IMR-90 (cell line): ENCODE data around the gene ASPRV1. TPM values are rescaled to one million over a fixed set of nuclear protein-coding genes. Genes with fewer than 3 reads are reported as not detected.
A peak's percentile ranks its signal among the peaks of the same experiment; 100 is the strongest.

Experiments
- ATAC-seq: fragments of 200-7000 bp; cut with Tn5 transposase; 2 replicates; pipeline ENCODE4 v1.9.1; 2020; ENCODE audit warnings: low read depth, mild to moderate bottlenecking, moderate library complexity
- BruUV-seq: library from RNA; stranded (reverse); fragments of 400-500 nt; replicated peaks from 2 replicates; lab custom pipeline; 2021; lab: Mats Ljungman, UMichigan
- CTCF ChIA-PET: fragments of 300-600 bp; formaldehyde crosslinking; extraction: SDS; loops from one replicate; lab custom pipeline; 2021; ENCODE audit warnings: antibody characterized with exemption; lab: Yijun Ruan, JAX
- POLR2A ChIA-PET: fragments of 300-600 bp; sonication (Branson Sonifier 250); formaldehyde crosslinking; loops from one replicate; lab custom pipeline; 2022; ENCODE audit warnings: antibody characterized with exemption; ENCODE audit not compliant: unreplicated experiment; lab: Charles Lee
- DNase-seq: peaks from one replicate; pipeline ENCODE4 v3.0.0; 2013
- H2AFZ ChIP-seq: replicated peaks from 2 replicates; pipeline ENCODE3; 2013; ENCODE audit warnings: low read length, mild to moderate bottlenecking; ENCODE audit not compliant: poor library complexity
- H2AK5ac ChIP-seq: 2 replicates; pipeline ENCODE4 v1.6.1; 2013; ENCODE audit warnings: low read depth, low read length, inconsistent platforms
- H2AK9ac ChIP-seq: replicated peaks from 2 replicates; pipeline ENCODE3; 2013; ENCODE audit warnings: mild to moderate bottlenecking, low read depth, low read length, moderate library complexity; ENCODE audit not compliant: poor library complexity
- H2BK120ac ChIP-seq: 2 replicates; pipeline ENCODE4 v1.6.1; 2013; ENCODE audit warnings: low read depth, low read length, inconsistent platforms
- H2BK15ac ChIP-seq: 3 replicates; pipeline ENCODE4 v1.6.1; 2013; ENCODE audit warnings: low read depth, low read length, inconsistent platforms
- H2BK20ac ChIP-seq: 2 replicates; pipeline ENCODE4 v1.6.1; 2013; ENCODE audit warnings: low read depth, mild to moderate bottlenecking, inconsistent platforms, low read length, moderate library complexity
- H2BK5ac ChIP-seq: 2 replicates; pipeline ENCODE4 v1.6.1; 2013; ENCODE audit warnings: mild to moderate bottlenecking, low read depth, low read length, inconsistent platforms; ENCODE audit not compliant: poor library complexity, severe bottlenecking
- H3K14ac ChIP-seq: replicated peaks from 2 replicates; pipeline ENCODE4 v1.6.1; 2013; ENCODE audit warnings: low read depth, low read length, inconsistent platforms
- H3K18ac ChIP-seq: 2 replicates; pipeline ENCODE4 v1.6.1; 2013; ENCODE audit warnings: low read depth, low read length, control low read depth
- H3K23ac ChIP-seq: 2 replicates; pipeline ENCODE4 v1.6.1; 2013; ENCODE audit warnings: low read depth, low read length, inconsistent platforms
- H3K27ac ChIP-seq: 2 replicates; pipeline ENCODE4 v1.5.1; 2013; ENCODE audit warnings: mild to moderate bottlenecking, control low read depth, low read length; ENCODE audit not compliant: insufficient read depth
- H3K27me3 ChIP-seq: 2 replicates; pipeline ENCODE4 v1.6.1; 2013; ENCODE audit warnings: low read length; ENCODE audit not compliant: control insufficient read depth, insufficient read depth
- H3K36me3 ChIP-seq: 2 replicates; pipeline ENCODE4 v1.6.1; 2013; ENCODE audit warnings: low read length, mixed read lengths; ENCODE audit not compliant: control insufficient read depth, insufficient read depth
- H3K4ac ChIP-seq: 2 replicates; pipeline ENCODE4 v1.6.1; 2013; ENCODE audit warnings: low read depth, low read length, inconsistent platforms
- H3K4me1 ChIP-seq: 2 replicates; pipeline ENCODE4 v1.6.1; 2013; ENCODE audit warnings: low read length, mixed read lengths; ENCODE audit not compliant: control insufficient read depth, insufficient read depth
- H3K4me2 ChIP-seq: 2 replicates; pipeline ENCODE4 v1.6.1; 2013; ENCODE audit warnings: low read depth, mild to moderate bottlenecking, control low read depth, low read length, moderate library complexity
- H3K4me3 ChIP-seq: 2 replicates; pipeline ENCODE4 v1.5.1; 2013; ENCODE audit warnings: low read depth, mild to moderate bottlenecking, control low read depth, low read length, moderate library complexity; ENCODE audit not compliant: insufficient read depth
- H3K56ac ChIP-seq: 2 replicates; pipeline ENCODE4 v1.6.1; 2013; ENCODE audit warnings: low read length, inconsistent platforms; ENCODE audit not compliant: insufficient read depth; ENCODE audit errors: extremely low read depth
- H3K79me1 ChIP-seq, 2 experiments: 2 replicates each; pipeline ENCODE4 v1.6.1; 2013; ENCODE audit warnings: low read length in 2 of 2, inconsistent platforms in 1 of 2, low read depth in 1 of 2
- H3K9ac ChIP-seq: 2 replicates; pipeline ENCODE4 v1.6.1; 2013; ENCODE audit warnings: low read depth, low read length, control low read depth
- H3K9me1 ChIP-seq: 2 replicates; pipeline ENCODE4 v1.6.1; 2013; ENCODE audit warnings: low read length, inconsistent platforms; ENCODE audit not compliant: insufficient read depth
- H3K9me3 ChIP-seq: 2 replicates; pipeline ENCODE4 v1.6.1; 2013; ENCODE audit warnings: low read length; ENCODE audit not compliant: control insufficient read depth, insufficient read depth
- H4K20me1 ChIP-seq: 2 replicates; pipeline ENCODE4 v1.6.1; 2013; ENCODE audit warnings: low read length, inconsistent platforms; ENCODE audit not compliant: insufficient read depth
- H4K5ac ChIP-seq: 2 replicates; pipeline ENCODE4 v1.6.1; 2013; ENCODE audit warnings: mild to moderate bottlenecking, low read depth, low read length, control low read depth
- H4K8ac ChIP-seq, 2 experiments: 2 replicates each; pipeline ENCODE4 v1.6.1; 2013; ENCODE audit warnings: low read depth in 2 of 2, low read length in 2 of 2, control low read depth in 1 of 2, inconsistent platforms in 1 of 2
- H4K91ac ChIP-seq: 2 replicates; pipeline ENCODE4 v1.6.1; 2013; ENCODE audit warnings: low read depth, low read length, inconsistent platforms; ENCODE audit not compliant: insufficient read depth
- BHLHE40 ChIP-seq: fragments of 150-350 bp; IDR thresholded peaks from 2 replicates; pipeline ENCODE4 v1.6.1; 2016; ENCODE audit warnings: mild to moderate bottlenecking, low read depth, low read length
- CEBPB ChIP-seq: IDR thresholded peaks from 2 replicates; pipeline ENCODE4 v1.6.1; 2012; ENCODE audit warnings: low read depth, low read length, improper control_type of control experiment
- CHD1 ChIP-seq: IDR thresholded peaks from 2 replicates; pipeline ENCODE4 v1.6.1; 2012; ENCODE audit warnings: low read depth, low read length, improper control_type of control experiment
- CTCF ChIP-seq: conservative IDR thresholded peaks from 2 replicates; pipeline ENCODE4 v1.5.1; 2012; ENCODE audit warnings: mild to moderate bottlenecking, low read depth, low read length, improper control_type of control experiment
- MAFK ChIP-seq: IDR thresholded peaks from 2 replicates; pipeline ENCODE4 v1.6.1; 2012; ENCODE audit warnings: low read depth, low read length, improper control_type of control experiment
- MAZ ChIP-seq: IDR thresholded peaks from 2 replicates; pipeline ENCODE4 v1.6.1; 2012; ENCODE audit warnings: low read depth, mild to moderate bottlenecking, low read length, improper control_type of control experiment, moderate library complexity, borderline replicate concordance
- MXI1 ChIP-seq: IDR thresholded peaks from 2 replicates; pipeline ENCODE4 v1.6.1; 2012; ENCODE audit warnings: low read depth, mild to moderate bottlenecking, low read length, moderate library complexity, borderline replicate concordance
- NFE2L2 ChIP-seq: fragments of 150-350 bp; IDR thresholded peaks from 2 replicates; pipeline ENCODE4 v1.6.1; 2016; ENCODE audit warnings: low read depth, mild to moderate bottlenecking, low read length
- POLR2A ChIP-seq: IDR thresholded peaks from 2 replicates; pipeline ENCODE4 v1.6.1; 2012; ENCODE audit warnings: mild to moderate bottlenecking, low read depth, low read length
- RAD21 ChIP-seq: IDR thresholded peaks from 2 replicates; pipeline ENCODE4 v1.6.1; 2012; ENCODE audit warnings: low read length, improper control_type of control experiment
- RCOR1 ChIP-seq: IDR thresholded peaks from 2 replicates; pipeline ENCODE4 v1.6.1; 2012; ENCODE audit warnings: mild to moderate bottlenecking, low read length, improper control_type of control experiment; ENCODE audit not compliant: insufficient replicate concordance
- RFX5 ChIP-seq: IDR thresholded peaks from 2 replicates; pipeline ENCODE4 v1.8.0; 2012; ENCODE audit warnings: low read depth, mild to moderate bottlenecking, low read length, moderate library complexity
- SMC3 ChIP-seq: fragments of 150-350 bp; IDR thresholded peaks from 2 replicates; pipeline ENCODE4 v1.6.1; 2016; ENCODE audit warnings: low read depth, mild to moderate bottlenecking, antibody characterized with exemption, low read length, moderate library complexity
- USF2 ChIP-seq: fragments of 150-350 bp; IDR thresholded peaks from 2 replicates; pipeline ENCODE4 v1.6.1; 2017; ENCODE audit warnings: mild to moderate bottlenecking, antibody characterized with exemption, low read length, low read depth
- WGBS, 2 experiments: methylation state at CpG; one replicate each; pipeline versions ENCODE4 v1.1.5 to v1.1.7; 2013; ENCODE audit warnings: missing lambda C conversion rate in 2 of 2; ENCODE audit not compliant: insufficient read length in 1 of 2; ENCODE audit errors: extremely low coverage in 2 of 2; 5-methylcytosine and 5-hydroxymethylcytosine counted together
- dilution Hi-C: fragments of 300-500 bp; cut with HindIII; formaldehyde crosslinking; loops from one replicate; pipeline ENCODE4 v1.14.3; 2018; ENCODE audit warnings: low sequenced_read_pairs; ENCODE audit not compliant: unreplicated experiment
- in situ Hi-C: fragments of 300-500 bp; cut with MboI; formaldehyde crosslinking; loops from 3 replicates; pipeline ENCODE4 v1.14.3; 2019; ENCODE audit warnings: low sequenced_read_pairs, inconsistent platforms, mixed read lengths
- intact Hi-C: fragments of 100-400 bp; cut with micrococcal nuclease; formaldehyde crosslinking; loops from 2 replicates; pipeline ENCODE4 v1.10.0; 2022
- polyA plus RNA-seq, 3 experiments: library from polyadenylated mRNA; depleted of rRNA; stranded (reverse); fragments of >200 nt; gene quantifications; 2 replicates each; pipeline ENCODE4 v1.2.3, GENCODE V29; 2012; ENCODE audit warnings: low replicate concordance in 1 of 3
- total RNA-seq: library from RNA; depleted of rRNA; stranded (reverse); fragments of >200 nt; gene quantifications from 2 replicates; pipeline ENCODE4 v1.2.3, GENCODE V29; 2012
- TF ChIP-seq, protein P1 (sequence below): fragments of 150-350 bp; IDR thresholded peaks from 2 replicates; pipeline ENCODE4 v1.6.1; 2016; ENCODE audit warnings: low read depth, mild to moderate bottlenecking, low read length, moderate library complexity, borderline replicate concordance

Gene ASPRV1
- total and polyA plus RNA-seq, 2 of the 4 experiments (the other 2 are of a cell fraction), result 0.14 to 0.18 TPM

DNA sequence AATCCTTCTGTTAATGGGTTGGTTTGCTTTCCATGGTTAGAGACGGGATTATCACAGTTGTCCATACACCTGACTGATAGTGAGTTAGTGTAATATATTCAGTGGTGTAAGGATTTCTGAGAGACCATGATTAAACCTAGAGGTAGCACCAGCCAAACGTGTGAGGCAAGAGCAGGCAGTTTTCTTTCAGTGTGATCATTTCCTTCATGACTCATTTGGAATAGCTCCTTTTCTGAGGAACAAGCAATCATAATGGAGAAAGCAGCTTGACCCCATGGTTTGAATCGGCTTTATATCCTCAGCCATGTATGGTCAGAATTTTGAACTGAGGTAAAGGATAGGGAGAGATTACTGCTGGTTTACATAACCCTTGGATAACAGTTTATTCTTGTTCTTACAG, 43.6 kb downstream of the ASPRV1 start:
- H3K36me3 ChIP-seq, result peaks cover 4% of the 10 kb centered on the region
- H3K27ac ChIP-seq, result no peak overlapping the region; the same call in 1 of the 2 replicates
- 0 out of 3 replicates have a peak overlapping the region, but pooled peaks have one; percentile 17 for H2BK15ac ChIP-seq
- peak overlapping the region; percentile 11; the same call in 1 of the 2 replicates for H3K14ac ChIP-seq
- no peak overlapping the region for H2AK5ac ChIP-seq
- no peak overlapping the region; the same call in 1 of the 2 replicates for H4K5ac ChIP-seq
- H3K4ac ChIP-seq, result no peak overlapping the region; the same call in 1 of the 2 replicates
- intact Hi-C loops (loop anchor here (2.0 kb wide), 1 partner anchor 17 kb away; no protein-coding TSS in a partner anchor), dilution Hi-C loops (no loop called here), in situ Hi-C loops (loop anchor here (5.0 to 25.0 kb wide), 3 partner anchors 154 to 319 kb away; partner anchors contain the start of gene TIA1)
- no peak overlapping the region for H3K4me3 ChIP-seq
- H3K23ac ChIP-seq, result peak overlapping the region; percentile 30
- peak overlapping the region in 1 of 2 experiments; percentile 67; a peak in 2 of 4 replicates for H4K8ac ChIP-seq
- H3K4me1 ChIP-seq, result no peaks in the 10 kb centered on the region; the same call in 1 of the 2 replicates
- peak overlapping the region; percentile 5; the same call in 1 of the 2 replicates for H2BK120ac ChIP-seq
- H3K9me1 ChIP-seq, result no peaks in the 10 kb centered on the region
- H4K20me1 ChIP-seq, result no peaks in the 10 kb centered on the region
- WGBS, 2 experiments, result 60% methylated on average over 1 of the region's 3 CpGs; no CpG with 5 or more reads in 1 of the 2 experiments
- H2BK5ac ChIP-seq, result peak overlapping the region; percentile 72
- peaks cover 8 to 21% of the 10 kb centered on the region in 2 experiments; a peak in 3 of 4 replicates for H3K79me1 ChIP-seq
- no peak overlapping the region for H2AK9ac ChIP-seq
- H3K9ac ChIP-seq, result peak overlapping the region; percentile 27; the same call in 1 of the 2 replicates
- H3K56ac ChIP-seq, result peak overlapping the region; percentile 12; the same call in 1 of the 2 replicates
- H3K9me3 ChIP-seq, result no peaks in the 10 kb centered on the region
- no peaks in the 10 kb centered on the region for H3K27me3 ChIP-seq
- ATAC-seq, result no peak
- H4K91ac ChIP-seq, result no peak overlapping the region
- no TSS peak for BruUV-seq
- peak; percentile 93 for DNase-seq
- CTCF ChIA-PET, result no interaction called here
- peak overlapping the region; percentile 70; the same call in 1 of the 2 replicates for H3K18ac ChIP-seq
- peak overlapping the region; percentile 21 for H2AFZ ChIP-seq
- 0 out of 2 replicates have a peak overlapping the region, but pooled peaks have one; percentile 9 for H2BK20ac ChIP-seq
- POLR2A ChIA-PET, result no interaction called here
- H3K4me2 ChIP-seq, result peak overlapping the region; percentile 44; the same call in 1 of the 2 replicates
- TF ChIP-seq SMC3 (no peak; the same call in 1 of the 2 replicates), USF2 (no peak), CEBPB (peak; percentile 96), MAFK (peak; percentile 29; the same call in 1 of the 2 replicates), BHLHE40 (no peak), RFX5 (no peak), NFE2L2 (no peak), MXI1 (no peak), RCOR1 (no peak), CHD1 (no peak), CTCF (no peak), POLR2A (no peak), MAZ (no peak), RAD21 (peak; percentile 21)
- TF ChIP-seq, protein P1, sequence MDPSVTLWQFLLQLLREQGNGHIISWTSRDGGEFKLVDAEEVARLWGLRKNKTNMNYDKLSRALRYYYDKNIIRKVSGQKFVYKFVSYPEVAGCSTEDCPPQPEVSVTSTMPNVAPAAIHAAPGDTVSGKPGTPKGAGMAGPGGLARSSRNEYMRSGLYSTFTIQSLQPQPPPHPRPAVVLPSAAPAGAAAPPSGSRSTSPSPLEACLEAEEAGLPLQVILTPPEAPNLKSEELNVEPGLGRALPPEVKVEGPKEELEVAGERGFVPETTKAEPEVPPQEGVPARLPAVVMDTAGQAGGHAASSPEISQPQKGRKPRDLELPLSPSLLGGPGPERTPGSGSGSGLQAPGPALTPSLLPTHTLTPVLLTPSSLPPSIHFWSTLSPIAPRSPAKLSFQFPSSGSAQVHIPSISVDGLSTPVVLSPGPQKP, result no peak
